Testis (tissue), 3 donors: Measurements from ENCODE around the gene ZACN. TPM values are rescaled to one million over a fixed set of nuclear protein-coding genes. Genes with fewer than 3 reads are reported as not detected.
"Not testable (repeated sequence)": the region's sequence is repeated elsewhere in the genome, so short reads cannot be mapped to it uniquely, and the experiment has no call there.

Source experiments
- DNase-seq: peaks from one replicate; pipeline ENCODE4 v3.0.0-alpha.2; 2019
- H3K27ac ChIP-seq, 2 donors: fragments of 200-600 bp; sonication (generic); one replicate each; pipeline ENCODE4 v1.5.1; 2019
- H3K27me3 ChIP-seq: fragments of 200-600 bp; sonication (generic); one replicate; pipeline ENCODE4 v1.5.1; 2019
- H3K36me3 ChIP-seq: fragments of 200-600 bp; sonication (generic); one replicate; pipeline ENCODE4 v1.5.1; 2017; ENCODE audit warnings: low read depth; ENCODE audit errors: missing control alignments
- H3K4me1 ChIP-seq: fragments of 200-600 bp; sonication (generic); one replicate; pipeline ENCODE4 v1.5.1; 2019
- H3K4me3 ChIP-seq, 2 donors: fragments of 200-600 bp; sonication (generic); one replicate each; pipeline ENCODE4 v1.5.1; 2017 to 2019
- H3K9me3 ChIP-seq: fragments of 200-600 bp; sonication (generic); one replicate; pipeline ENCODE4 v1.5.1; 2017
- CTCF ChIP-seq, 3 experiments: fragments of 450-650 bp in 2 of 3; fragments of 200-600 bp in 1 of 3; sonication (generic) in 1 of 3; IDR thresholded peaks; one replicate each; pipeline ENCODE4 v1.5.1; 2016 to 2019; ENCODE audit warnings: antibody characterized with exemption in 3 of 3, mild to moderate bottlenecking in 2 of 3, moderate library complexity in 1 of 3
- POLR2A ChIP-seq: fragments of 450-650 bp; IDR thresholded peaks from one replicate; pipeline ENCODE4 v1.6.1; 2017; ENCODE audit warnings: antibody characterized with exemption, mild to moderate bottlenecking, moderate library complexity
- WGBS, 2 donors: methylation state at CpG; one replicate each; pipeline ENCODE4 v1.1.5; 2018; 5-methylcytosine and 5-hydroxymethylcytosine counted together
- intact Hi-C: fragments of 100-400 bp; cut with DNase I; formaldehyde crosslinking; loops from one replicate; pipeline ENCODE4 v1.15.1; 2023; ENCODE audit warnings: low total_unique reads
- polyA plus RNA-seq: library from polyadenylated mRNA; stranded (reverse); fragments of 350-450 nt; fragmentation: Illumina TruSeq; extraction: RNeasy Lipid Tissue Mini Kit (QIAGEN cat#74804); gene quantifications from one replicate; pipeline ENCODE4 v1.2.3, GENCODE V29; 2014; ENCODE audit warnings: low read depth, low replicate concordance; ENCODE audit not compliant: insufficient read depth
- total RNA-seq, 2 donors: library from RNA; depleted of rRNA; stranded (reverse); fragments of >200 nt; gene quantifications; one replicate each; pipeline ENCODE4 v1.2.3, GENCODE V29; 2016

Gene ZACN
- total and polyA plus RNA-seq, 3 donors from 2014 or later = 0.13 to 0.31 TPM; not detected in 1

GRCh38 chr17:76040376-76040775 is 38.6 kb upstream of the ZACN start:
- WGBS, 2 donors = 82 to 83% methylated on average over 6 of the region's 6 CpGs
- Histone ChIP-seq H3K27me3 (no peaks in the 10 kb centered on the region), H3K4me3 (no peak overlapping the region), H3K9me3 (no peaks in the 10 kb centered on the region), H3K27ac (no peak overlapping the region), H3K4me1 (peaks cover 7% of the 10 kb centered on the region), H3K36me3 (no peaks in the 10 kb centered on the region)
- DNase-seq = no peak
- TF ChIP-seq POLR2A = no peak
- no peak for TF ChIP-seq CTCF (IDR thresholded peaks at IDR 0.05)
- intact Hi-C loops = no loop called here

DNA sequence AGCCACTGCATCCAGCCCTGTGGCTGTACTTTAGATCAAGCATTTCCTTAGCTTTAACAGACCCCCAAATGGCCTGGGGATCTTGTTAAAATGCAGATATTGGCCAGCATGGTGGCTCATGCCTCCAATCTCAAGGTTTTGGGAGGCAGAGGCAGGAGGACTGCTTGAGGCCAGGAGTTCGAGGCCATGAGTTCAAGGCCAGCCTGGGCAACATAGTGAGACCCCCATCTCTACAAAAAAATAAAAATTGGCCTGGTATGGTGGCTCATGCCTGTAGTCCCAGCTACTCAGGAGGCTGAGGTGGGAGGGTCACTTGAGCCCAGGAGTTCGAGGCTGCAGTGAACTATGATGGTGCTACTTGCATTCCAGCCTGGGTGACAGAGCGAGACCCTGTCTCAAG is 36.1 kb upstream of the ZACN start:
- WGBS, 2 donors = 96 to 100% methylated on average over 3 of the region's 3 CpGs
- H3K27me3 ChIP-seq = not testable (repeated sequence)

DNA sequence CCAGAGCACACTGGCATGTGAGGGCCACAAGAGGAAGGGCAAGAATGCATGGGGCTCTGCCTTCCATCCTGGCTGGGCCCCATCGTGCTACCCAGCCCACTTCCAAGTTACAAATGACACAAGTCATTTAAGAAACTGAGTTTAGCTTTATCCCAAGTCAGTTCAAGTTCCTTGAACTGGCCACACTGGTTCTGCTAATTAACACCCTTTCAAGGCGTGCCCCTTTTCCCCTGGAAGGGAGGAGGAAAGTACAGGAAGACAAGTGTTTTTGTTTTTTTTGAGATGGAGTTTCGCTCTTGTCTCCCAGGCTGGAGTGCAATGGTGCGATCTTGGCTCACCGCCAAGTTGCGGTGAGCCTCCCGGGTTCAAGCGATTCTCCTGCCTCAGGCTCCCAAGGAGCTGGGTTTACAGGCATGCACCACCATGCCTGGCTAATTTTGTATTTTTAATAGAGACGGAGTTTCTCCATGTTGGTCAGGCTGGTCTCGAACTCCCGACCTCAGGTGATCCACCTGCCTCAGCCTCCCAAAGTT is 34.4 kb upstream of the ZACN start:
- WGBS, 2 donors = 77 to 80% methylated on average over 11 of the region's 11 CpGs
- H3K36me3 ChIP-seq, H3K9me3 ChIP-seq, H3K4me1 ChIP-seq, intact Hi-C loops, H3K4me3 ChIP-seq, H3K27me3 ChIP-seq, DNase-seq, H3K27ac ChIP-seq: not testable (repeated sequence)

More for the DNA sequence above, 36.1 kb upstream of the ZACN start:
- H3K36me3 ChIP-seq, H3K4me3 ChIP-seq, H3K27ac ChIP-seq, DNase-seq, intact Hi-C loops, H3K4me1 ChIP-seq, H3K9me3 ChIP-seq: not testable (repeated sequence)

DNA sequence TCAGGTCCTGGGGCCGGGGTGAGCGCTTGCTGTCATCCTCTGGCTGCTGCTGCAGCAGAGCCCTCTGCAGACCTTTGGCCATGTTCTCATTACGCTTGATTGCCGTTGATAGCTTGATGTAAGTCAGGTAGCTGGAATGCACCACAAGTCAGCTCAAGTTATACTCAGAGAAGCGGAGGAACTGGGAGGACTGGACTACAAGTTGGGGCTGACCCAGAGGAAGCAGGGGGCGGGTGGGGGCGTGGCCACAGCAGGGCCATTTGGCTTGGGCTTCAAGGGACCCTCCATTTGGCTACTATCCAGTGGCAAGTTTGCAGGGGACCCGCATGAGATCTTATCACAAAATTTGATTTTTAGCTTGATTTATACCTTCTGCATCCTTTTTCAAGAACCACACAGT is 32.9 kb upstream of the ZACN start:
- no peak for DNase-seq
- H3K27ac ChIP-seq = no peak overlapping the region
- 90 to 95% methylated on average over 7 to 8 of the region's 8 CpGs for WGBS, 2 donors
- H3K27me3 ChIP-seq = no peaks in the 10 kb centered on the region
- no peaks in the 10 kb centered on the region for H3K36me3 ChIP-seq
- intact Hi-C loops = no loop called here
- no peak overlapping the region for H3K4me3 ChIP-seq
- no peaks in the 10 kb centered on the region for H3K9me3 ChIP-seq
- no peaks in the 10 kb centered on the region for H3K4me1 ChIP-seq
- no peak for TF ChIP-seq CTCF (IDR thresholded peaks at IDR 0.05)
- TF ChIP-seq POLR2A = no peak

DNA sequence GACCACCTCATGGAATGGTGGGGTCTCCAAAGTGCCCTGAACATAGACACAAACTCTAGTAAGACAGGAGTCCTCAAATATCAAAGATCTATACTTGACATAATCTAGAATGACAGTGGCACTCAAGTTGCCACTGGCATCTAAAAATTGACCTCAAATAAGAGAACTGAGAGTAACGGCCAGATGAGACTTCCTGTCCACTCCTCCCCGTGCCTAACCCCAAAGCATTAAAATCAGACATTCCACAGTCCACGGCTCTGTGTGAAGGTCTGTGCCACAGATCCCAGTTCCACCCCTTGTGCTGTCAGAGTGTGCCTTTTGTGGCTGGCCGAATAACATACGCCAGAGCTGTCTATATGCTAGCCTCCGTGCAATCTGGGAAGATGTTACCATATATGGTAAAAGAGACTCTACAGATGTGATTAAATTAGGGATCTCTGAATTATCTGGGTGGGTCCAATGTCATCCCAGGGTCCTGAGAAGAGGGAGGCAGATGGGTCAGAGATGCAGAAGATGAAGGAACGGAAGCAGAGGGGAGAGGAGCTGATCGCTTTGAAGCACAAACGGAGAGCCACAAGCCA is 30.9 kb upstream of the ZACN start:
- Histone ChIP-seq H3K27ac (no peak overlapping the region), H3K4me1 (no peaks in the 10 kb centered on the region), H3K36me3 (no peaks in the 10 kb centered on the region), H3K27me3 (no peaks in the 10 kb centered on the region), H3K9me3 (no peaks in the 10 kb centered on the region), H3K4me3 (no peak overlapping the region)
- WGBS, 2 donors = 82 to 84% methylated on average over 9 of the region's 9 CpGs
- intact Hi-C loops = no loop called here
- TF ChIP-seq POLR2A = no peak
- no peak for TF ChIP-seq CTCF (IDR thresholded peaks at IDR 0.05)
- no peak for DNase-seq

DNA sequence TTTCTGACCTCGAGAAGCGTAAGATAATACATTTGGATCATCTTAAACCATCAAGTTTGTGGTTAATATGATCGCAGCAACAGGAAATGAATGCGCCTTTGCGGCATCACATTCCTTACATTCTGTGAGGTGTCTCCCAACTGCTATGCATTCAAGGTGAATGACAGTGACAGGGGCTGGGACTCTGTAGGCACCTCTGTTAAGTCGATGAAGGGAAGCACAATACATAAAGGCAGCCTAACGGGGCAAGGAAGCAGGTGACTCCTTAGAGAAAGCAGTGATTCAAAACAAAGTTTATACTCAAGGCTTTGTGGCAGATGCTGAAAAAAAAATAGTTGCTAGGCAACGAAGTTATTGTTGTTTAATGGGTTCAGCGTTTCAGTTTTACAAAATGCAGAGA is 30.3 kb upstream of the ZACN start:
- intact Hi-C loops = no loop called here
- WGBS, 2 donors = 89 to 92% methylated on average over 9 of the region's 9 CpGs
- no peak for DNase-seq

More for the DNA sequence above, 30.3 kb upstream of the ZACN start:
- no peak for TF ChIP-seq POLR2A
- TF ChIP-seq CTCF (IDR thresholded peaks at IDR 0.05) = no peak
- Histone ChIP-seq H3K4me1 (no peaks in the 10 kb centered on the region), H3K27me3 (no peaks in the 10 kb centered on the region), H3K9me3 (no peaks in the 10 kb centered on the region), H3K36me3 (no peaks in the 10 kb centered on the region), H3K27ac (no peak overlapping the region), H3K4me3 (no peak overlapping the region)
